HG02840 (cell line): ENCODE measurements around the gene COX10.
"Not testable (repeated sequence)": the region's sequence is repeated elsewhere in the genome, so short reads cannot be mapped to it uniquely, and the experiment has no call there.

ENCODE experiments used
- ATAC-seq: cut with Tn5 transposase; IDR thresholded peaks from one replicate; pipeline ENCODE4 v1.9.1; 2021; ENCODE audit warnings: mild to moderate bottlenecking, moderate library complexity, moderate number of reproducible peaks; ENCODE audit not compliant: unreplicated experiment, low FRiP score

The COX10 gene

GRCh38 chr17:14201021-14201987, 132.0 kb downstream of the COX10 start:
- ATAC-seq = no peak

GRCh38 chr17:14201988-14202380, 132.7 kb downstream of the COX10 start:
- no peak for ATAC-seq

GRCh38 chr17:14202388-14203166, 133.3 kb downstream of the COX10 start:
- ATAC-seq = no peak

GRCh38 chr17:14203388-14203787, 134.1 kb downstream of the COX10 start:
- no peak for ATAC-seq

GRCh38 chr17:14204084-14204483, 134.8 kb downstream of the COX10 start:
- ATAC-seq = no peak

GRCh38 chr17:14204546-14204945, 135.2 kb downstream of the COX10 start:
- no peak for ATAC-seq

GRCh38 chr17:14205380-14205779, 136.1 kb downstream of the COX10 start:
- ATAC-seq = no peak

GRCh38 chr17:14205992-14206461, 136.7 kb downstream of the COX10 start:
- ATAC-seq = no peak

- ATAC-seq = no peak
These were observed 137.6 kb downstream of the COX10 start for GRCh38 chr17:14206891-14207290.

- ATAC-seq = no peak
These were observed 138.5 kb downstream of the COX10 start for GRCh38 chr17:14207791-14208190.

GRCh38 chr17:14209215-14209614, 139.9 kb downstream of the COX10 start:
- no peak for ATAC-seq

- no peak for ATAC-seq
These were observed 141.9 kb downstream of the COX10 start for GRCh38 chr17:14211246-14211645.

GRCh38 chr17:14211801-14212200, 142.5 kb downstream of the COX10 start:
- ATAC-seq = no peak

- no peak for ATAC-seq
These were observed 143.1 kb downstream of the COX10 start for GRCh38 chr17:14212401-14212800.

- no peak for ATAC-seq
These were observed 145.0 kb downstream of the COX10 start for GRCh38 chr17:14214271-14214670.

GRCh38 chr17:14222611-14223010, 153.3 kb downstream of the COX10 start:
- ATAC-seq = no peak

- ATAC-seq = no peak
These were observed 156.1 kb downstream of the COX10 start for GRCh38 chr17:14225254-14225980.

- ATAC-seq = no peak
These were observed 157.7 kb downstream of the COX10 start for GRCh38 chr17:14227052-14227451.

- no peak for ATAC-seq
These were observed 159.6 kb downstream of the COX10 start for GRCh38 chr17:14228903-14229302.

GRCh38 chr17:14231187-14231586, 161.9 kb downstream of the COX10 start:
- ATAC-seq = not testable (repeated sequence)

- ATAC-seq = not testable (repeated sequence)
These were observed 165.7 kb downstream of the COX10 start for GRCh38 chr17:14235047-14235446.
